ENCODE results near the gene TMPO. TPM values are rescaled to one million over a fixed set of nuclear protein-coding genes. Genes with fewer than 3 reads are reported as not detected.
"Not testable (repeated sequence)": the region's sequence is repeated elsewhere in the genome, so short reads cannot be mapped to it uniquely, and the experiment has no call there.

The TMPO gene
- total and polyA plus RNA-seq, 10 of the 15 experiments (the other 5 are each of a cell fraction or from before 2014, with no cell fraction given): 79.8 to 246 (median 179) TPM

DNA sequence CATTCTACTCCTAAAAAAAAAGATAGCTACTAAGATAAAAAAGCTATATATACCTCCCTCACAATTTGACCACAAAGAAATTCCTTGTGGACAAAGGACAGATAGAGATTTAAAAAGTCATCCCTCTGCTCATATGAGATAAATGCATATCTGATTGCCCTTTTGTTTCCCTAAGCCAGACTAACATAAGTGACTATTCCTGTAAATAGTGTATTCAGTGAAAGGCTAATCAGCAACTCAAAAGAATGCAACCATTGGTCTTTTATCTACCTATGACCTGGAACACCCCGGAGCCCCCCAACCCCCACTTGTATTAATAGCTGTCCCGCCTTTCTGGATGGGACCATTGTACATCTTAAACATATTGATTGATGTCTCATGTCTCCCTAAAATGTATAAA is 6.3 kb upstream of the TMPO start (continued):
- TF ChIP-seq, protein P1, sequence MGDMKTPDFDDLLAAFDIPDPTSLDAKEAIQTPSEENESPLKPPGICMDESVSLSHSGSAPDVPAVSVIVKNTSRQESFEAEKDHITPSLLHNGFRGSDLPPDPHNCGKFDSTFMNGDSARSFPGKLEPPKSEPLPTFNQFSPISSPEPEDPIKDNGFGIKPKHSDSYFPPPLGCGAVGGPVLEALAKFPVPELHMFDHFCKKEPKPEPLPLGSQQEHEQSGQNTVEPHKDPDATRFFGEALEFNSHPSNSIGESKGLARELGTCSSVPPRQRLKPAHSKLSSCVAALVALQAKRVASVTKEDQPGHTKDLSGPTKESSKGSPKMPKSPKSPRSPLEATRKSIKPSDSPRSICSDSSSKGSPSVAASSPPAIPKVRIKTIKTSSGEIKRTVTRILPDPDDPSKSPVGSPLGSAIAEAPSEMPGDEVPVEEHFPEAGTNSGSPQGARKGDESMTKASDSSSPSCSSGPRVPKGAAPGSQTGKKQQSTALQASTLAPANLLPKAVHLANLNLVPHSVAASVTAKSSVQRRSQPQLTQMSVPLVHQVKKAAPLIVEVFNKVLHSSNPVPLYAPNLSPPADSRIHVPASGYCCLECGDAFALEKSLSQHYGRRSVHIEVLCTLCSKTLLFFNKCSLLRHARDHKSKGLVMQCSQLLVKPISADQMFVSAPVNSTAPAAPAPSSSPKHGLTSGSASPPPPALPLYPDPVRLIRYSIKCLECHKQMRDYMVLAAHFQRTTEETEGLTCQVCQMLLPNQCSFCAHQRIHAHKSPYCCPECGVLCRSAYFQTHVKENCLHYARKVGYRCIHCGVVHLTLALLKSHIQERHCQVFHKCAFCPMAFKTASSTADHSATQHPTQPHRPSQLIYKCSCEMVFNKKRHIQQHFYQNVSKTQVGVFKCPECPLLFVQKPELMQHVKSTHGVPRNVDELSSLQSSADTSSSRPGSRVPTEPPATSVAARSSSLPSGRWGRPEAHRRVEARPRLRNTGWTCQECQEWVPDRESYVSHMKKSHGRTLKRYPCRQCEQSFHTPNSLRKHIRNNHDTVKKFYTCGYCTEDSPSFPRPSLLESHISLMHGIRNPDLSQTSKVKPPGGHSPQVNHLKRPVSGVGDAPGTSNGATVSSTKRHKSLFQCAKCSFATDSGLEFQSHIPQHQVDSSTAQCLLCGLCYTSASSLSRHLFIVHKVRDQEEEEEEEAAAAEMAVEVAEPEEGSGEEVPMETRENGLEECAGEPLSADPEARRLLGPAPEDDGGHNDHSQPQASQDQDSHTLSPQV (IDR thresholded peaks at IDR 0.05): no peak
- TF ChIP-seq CHD2 (IDR thresholded peaks at IDR 0.05; ENCODE audit: borderline replicate concordance, low read depth, low read length) (no peak), FOS (IDR thresholded peaks at IDR 0.05; ENCODE audit: borderline replicate concordance, extremely low read depth, insufficient read length) (no peak)
- TF ChIP-seq, protein P2, sequence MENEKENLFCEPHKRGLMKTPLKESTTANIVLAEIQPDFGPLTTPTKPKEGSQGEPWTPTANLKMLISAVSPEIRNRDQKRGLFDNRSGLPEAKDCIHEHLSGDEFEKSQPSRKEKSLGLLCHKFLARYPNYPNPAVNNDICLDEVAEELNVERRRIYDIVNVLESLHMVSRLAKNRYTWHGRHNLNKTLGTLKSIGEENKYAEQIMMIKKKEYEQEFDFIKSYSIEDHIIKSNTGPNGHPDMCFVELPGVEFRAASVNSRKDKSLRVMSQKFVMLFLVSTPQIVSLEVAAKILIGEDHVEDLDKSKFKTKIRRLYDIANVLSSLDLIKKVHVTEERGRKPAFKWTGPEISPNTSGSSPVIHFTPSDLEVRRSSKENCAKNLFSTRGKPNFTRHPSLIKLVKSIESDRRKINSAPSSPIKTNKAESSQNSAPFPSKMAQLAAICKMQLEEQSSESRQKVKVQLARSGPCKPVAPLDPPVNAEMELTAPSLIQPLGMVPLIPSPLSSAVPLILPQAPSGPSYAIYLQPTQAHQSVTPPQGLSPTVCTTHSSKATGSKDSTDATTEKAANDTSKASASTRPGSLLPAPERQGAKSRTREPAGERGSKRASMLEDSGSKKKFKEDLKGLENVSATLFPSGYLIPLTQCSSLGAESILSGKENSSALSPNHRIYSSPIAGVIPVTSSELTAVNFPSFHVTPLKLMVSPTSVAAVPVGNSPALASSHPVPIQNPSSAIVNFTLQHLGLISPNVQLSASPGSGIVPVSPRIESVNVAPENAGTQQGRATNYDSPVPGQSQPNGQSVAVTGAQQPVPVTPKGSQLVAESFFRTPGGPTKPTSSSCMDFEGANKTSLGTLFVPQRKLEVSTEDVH (IDR thresholded peaks at IDR 0.05; ENCODE audit: low read depth, partially characterized antibody): no peak

DNA sequence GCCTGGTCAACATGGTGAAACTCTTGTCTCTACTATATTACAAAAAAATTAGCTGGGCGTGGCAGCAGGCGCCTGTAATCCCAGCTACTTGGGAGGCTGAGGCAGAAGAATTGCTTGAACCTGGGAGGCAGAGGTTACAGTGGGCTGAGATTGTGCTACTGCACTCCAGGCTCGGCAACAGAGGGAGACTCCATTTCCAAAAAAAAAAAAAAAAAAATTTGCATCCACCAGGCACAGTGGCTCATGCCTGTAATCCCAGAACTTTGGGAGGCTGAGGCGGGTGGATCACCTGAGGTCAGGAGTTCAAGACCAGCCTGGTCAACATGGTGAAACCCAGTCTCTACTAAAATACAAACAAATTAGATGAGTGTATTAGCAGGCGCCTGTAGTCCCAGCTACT is 3.6 kb upstream of the TMPO start:
- H3K36me3 ChIP-seq (ENCODE audit: control insufficient read depth in 2 of 2, insufficient read depth in 2 of 2, low read length in 1 of 2); RAD21 ChIA-PET (ENCODE audit: unreplicated experiment); BruUV-seq (replicated peaks); H3K4me3 ChIP-seq; H3K27ac ChIP-seq (ENCODE audit: control insufficient read depth, insufficient read depth); H3K9ac ChIP-seq (ENCODE audit: control insufficient read depth, insufficient read depth, low read length); FAIRE-seq; H3K9me3 ChIP-seq (replicated peaks; ENCODE audit: control insufficient read depth, insufficient read depth, low read length); intact Hi-C loops (cut with micrococcal nuclease; ENCODE audit: unreplicated experiment); ATAC-seq; in situ Hi-C loops (cut with MboI); H2AFZ ChIP-seq (ENCODE audit: control insufficient read depth, low read depth, low read length); H3K4me2 ChIP-seq (ENCODE audit: control insufficient read depth, insufficient read depth); H3K27me3 ChIP-seq (replicated peaks in 1 of 2; ENCODE audit: control insufficient read depth in 2 of 2, insufficient read depth in 2 of 2, low read length in 1 of 2); H4K20me1 ChIP-seq (ENCODE audit: control insufficient read depth, insufficient read depth); SMC1A ChIA-PET (ENCODE audit: uncharacterized antibody, unreplicated experiment); DNase-seq (ENCODE audit: low read depth, low spot score): not testable (repeated sequence)
- peaks cover 37% of the 10 kb centered on the region for H3K79me2 ChIP-seq (ENCODE audit: control insufficient read depth, insufficient read depth, low read length)
- 100% methylated on average over 5 of the region's 5 CpGs for WGBS (ENCODE audit: insufficient coverage, insufficient replicate concordance, low lambda C conversion rate, missing lambda C conversion rate)
- CTCF ChIA-PET: interaction anchor here (8.0 kb wide), 1 partner anchor 21 kb away, joined by 101 read pairs; no protein-coding TSS in a partner anchor
- peaks cover 13% of the 10 kb centered on the region for H3K4me1 ChIP-seq (ENCODE audit: control insufficient read depth, insufficient read depth, low read length)
- POLR2A ChIA-PET: interaction anchor here (1.2 kb wide), 1 partner anchor 10 kb away, joined by 5 read pairs; no protein-coding TSS in a partner anchor

Data from GM12878 (cell line).